HG03457 (cell line): ENCODE measurements around the gene MDM2.

Experiments used
- ATAC-seq: cut with Tn5 transposase; IDR thresholded peaks from one replicate; pipeline ENCODE4 v1.9.1; 2021; ENCODE audit warnings: moderate number of reproducible peaks; ENCODE audit not compliant: unreplicated experiment

The MDM2 gene

GRCh38 chr12:68871396-68871795 is 63.4 kb downstream of the MDM2 start:
- no peak for ATAC-seq

- ATAC-seq = no peak
Measured at GRCh38 chr12:68871921-68872320, 63.9 kb downstream of the MDM2 start.

- no peak for ATAC-seq
Measured at GRCh38 chr12:68873316-68873715, 65.3 kb downstream of the MDM2 start.

DNA sequence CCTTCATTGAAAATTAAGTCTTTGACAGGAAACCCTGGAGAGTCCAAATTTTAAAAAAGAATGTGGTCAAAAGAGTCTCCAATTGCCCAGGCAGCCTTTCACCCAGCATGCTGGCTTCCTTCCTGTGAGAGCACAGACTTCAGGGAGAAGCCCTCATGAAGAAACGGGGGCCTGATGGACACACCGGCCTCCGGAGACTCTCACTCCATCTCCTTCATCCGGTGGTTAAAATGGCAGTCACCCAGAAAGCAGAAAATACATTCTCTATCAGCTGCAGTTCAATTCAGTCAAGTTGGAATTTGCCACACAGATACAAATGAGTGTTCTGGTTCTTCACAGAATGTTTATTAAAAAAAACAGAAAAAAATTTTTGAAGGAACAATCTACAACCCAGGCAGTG is 68.5 kb downstream of the MDM2 start:
- ATAC-seq = no peak

DNA sequence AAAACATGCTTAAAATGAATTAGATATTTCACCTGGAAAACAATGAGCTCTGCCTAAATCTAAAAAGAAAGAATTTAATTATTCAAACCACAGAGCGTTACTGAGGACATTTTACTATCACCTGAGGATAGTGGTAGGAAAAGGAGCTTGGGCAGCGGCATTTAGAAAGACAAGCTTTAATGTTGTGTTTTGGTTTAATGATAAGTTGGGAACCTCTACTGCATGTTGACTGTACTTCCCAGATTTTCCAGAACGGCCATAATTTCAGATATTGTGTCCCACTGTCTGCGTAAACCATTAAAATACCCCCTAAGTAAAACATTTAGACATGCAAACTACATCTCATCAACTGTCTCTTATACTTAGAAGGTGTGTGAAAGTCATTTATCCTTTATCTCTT is 69.6 kb downstream of the MDM2 start:
- no peak for ATAC-seq

GRCh38 chr12:68878283-68878682 is 70.3 kb downstream of the MDM2 start:
- ATAC-seq = no peak

GRCh38 chr12:68878846-68879245 is 70.9 kb downstream of the MDM2 start:
- ATAC-seq = no peak

DNA sequence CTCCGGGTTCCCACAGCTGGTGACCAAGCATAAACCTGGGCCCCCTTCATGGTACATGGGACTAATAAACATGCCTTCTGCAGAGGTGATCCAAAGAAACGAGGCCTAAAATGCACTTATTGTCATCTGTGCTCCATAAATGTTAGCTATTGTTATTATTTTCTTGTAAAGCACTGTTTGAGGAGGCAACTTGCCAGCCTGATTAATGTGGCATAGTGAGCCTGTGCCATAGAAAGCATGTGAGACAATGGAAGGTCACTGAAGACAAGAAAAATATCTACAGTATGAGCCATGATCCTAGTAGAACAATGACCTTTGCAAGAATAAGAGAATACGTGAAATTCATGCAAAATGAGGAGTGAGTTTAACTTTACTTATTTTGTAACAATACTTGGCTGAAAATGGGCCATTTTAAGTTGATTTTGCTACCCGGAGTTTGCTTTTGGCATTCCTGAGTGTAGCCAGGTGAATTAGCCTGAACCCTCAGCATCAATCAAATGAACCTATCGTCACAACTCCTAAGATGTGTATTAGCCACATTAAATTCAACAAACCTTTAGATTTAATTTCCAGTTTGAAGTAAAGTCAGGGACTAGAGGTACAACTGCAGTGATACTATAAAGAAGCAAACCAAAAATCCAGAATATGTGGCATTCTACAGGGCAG is 72.8 kb downstream of the MDM2 start:
- no peak for ATAC-seq

DNA sequence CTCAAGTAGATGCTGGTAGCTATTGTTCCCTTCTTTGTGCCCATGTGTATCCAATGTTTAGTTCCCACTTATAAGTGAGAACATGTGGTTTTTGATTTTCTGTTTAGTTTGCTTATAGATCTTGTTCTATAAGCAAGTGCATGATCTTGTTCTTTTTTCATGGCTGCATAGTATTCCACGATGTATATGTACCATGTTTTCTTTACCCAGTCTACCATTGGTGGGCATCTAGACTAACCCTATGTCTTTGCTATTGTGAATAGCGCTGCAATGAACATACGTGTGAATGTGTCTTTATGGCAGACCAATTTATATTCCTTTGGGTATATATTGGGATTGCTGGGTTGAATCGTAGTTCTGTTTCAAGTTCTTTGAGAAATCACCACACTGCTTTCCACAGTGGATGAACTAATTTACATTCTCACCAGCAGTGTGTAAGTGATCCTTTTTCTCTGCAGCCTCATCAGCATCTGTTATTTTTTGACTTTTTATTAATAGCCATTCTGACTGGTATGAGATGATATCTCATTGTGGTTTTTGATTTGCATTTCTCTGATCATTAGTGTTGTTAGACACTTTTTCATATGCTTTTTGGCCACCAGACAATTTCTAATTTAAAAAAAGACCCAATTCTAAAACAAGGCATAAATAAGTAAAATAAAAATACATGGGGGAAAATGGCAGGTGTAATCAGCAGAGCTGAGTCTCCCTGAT is 74.4 kb downstream of the MDM2 start:
- no peak for ATAC-seq

DNA sequence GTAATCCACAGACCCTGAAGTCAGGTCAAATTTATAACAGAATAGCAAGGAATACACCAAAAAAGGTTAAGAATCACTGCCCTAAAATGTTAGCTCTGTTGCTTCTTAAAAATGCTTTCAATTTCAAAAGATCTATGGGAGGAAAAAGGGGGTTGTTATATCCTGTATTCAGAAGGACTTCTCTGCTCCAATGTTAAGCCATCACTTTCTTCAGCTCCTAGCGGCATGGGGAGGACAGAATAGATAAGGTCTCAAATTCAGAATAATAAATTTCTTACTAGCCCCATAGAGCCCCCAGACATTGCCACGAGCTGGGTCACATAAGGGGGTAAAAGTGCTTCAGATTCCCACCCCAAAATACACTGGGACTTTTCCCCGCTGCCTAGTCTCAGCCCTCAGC is 75.2 kb downstream of the MDM2 start:
- no peak for ATAC-seq

DNA sequence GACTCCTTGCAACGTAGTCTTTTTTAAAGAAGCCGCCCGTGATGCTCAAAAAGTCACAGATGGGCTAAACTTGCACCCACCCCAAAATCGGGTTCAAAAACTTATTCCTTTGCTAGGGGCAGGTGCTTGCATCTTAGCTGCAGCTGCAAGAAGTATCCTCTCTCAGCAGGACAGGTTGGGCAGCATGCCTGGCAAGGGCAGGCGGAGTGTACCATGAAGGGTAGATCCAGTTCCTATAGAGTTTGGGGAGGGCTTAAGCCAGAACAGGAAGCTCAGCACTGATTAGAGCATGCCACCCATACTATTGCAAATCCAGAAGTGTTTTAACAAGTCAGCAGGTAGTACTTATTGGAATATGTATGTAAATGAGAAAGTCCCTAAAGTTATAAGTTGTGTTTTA is 76.3 kb downstream of the MDM2 start:
- no peak for ATAC-seq

DNA sequence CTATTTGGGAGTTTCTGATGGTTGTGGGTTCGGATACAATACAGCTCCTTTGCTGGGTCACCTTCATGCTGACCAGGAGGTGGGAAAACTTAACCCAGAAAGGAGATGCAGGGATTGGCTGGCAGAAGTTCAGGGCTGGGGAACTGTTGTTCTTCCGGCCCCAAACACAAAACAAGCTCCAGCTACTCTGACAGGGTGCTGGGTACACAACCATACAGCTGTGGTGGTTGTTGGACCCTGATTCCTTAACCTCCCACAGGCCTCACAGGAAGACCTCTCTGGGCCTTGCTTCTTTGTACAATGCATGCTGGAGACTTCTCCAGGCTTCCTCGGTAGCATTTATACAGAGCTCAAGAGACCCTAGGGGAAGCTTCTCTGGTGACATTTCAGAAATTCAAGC is 77.4 kb downstream of the MDM2 start:
- no peak for ATAC-seq

GRCh38 chr12:68886636-68887572 is 78.9 kb downstream of the MDM2 start:
- no peak for ATAC-seq

DNA sequence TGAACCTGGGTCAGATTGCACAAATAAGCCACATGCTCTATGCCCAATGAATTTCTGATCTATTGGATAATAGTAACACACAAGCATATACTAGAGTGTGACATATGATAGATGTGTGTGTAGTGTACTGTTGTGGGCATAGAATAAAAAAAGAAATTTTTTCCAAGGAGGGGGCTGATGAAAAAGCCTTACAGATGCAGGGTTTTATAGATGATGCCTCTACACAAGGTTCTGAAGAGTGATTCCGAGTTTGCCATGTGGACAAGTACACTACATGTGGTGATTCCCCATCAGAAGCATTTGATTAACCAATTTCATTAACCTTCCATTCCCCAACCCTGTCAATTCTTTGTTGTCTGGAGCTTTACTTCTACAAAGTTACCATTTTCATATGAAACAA is 79.7 kb downstream of the MDM2 start:
- ATAC-seq = no peak

DNA sequence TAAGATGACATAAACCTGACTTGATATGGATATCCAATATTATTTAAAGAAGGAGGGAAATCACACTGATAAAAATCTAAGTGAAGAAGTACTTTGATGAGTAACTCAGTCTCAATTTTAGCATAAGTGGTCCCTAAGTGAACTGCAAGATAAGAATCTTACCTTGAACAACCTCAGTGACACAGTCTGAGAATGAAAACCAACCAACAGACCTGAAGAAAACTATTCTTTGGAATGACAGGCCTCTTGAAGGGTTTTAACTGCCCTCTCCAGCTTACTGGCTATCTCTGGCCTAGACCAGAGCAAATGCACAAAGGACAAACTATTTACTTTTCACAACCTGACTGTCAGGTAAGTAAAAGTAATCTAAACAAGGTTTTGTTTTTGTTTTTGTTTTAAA is 80.3 kb downstream of the MDM2 start:
- ATAC-seq = no peak

DNA sequence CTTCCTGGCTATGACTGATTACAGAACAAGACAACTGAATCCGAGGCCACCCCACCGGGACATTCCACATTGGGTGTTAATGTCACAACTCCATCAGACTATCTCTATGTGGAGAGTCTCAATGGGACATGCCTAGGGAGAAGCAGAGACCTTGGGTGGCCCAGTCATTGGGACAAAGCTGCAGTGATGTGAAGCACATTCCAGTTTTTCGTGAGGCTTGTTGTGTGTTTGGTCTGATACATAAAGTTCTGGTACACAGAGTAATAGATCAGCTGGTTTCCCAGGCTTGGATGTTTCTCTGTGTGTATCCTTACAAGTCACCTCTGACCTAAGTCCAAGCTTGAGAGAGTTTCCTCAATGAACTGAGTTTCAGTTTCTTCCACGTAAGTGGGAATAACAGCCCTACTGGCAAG is 82.7 kb downstream of the MDM2 start:
- ATAC-seq = no peak

DNA sequence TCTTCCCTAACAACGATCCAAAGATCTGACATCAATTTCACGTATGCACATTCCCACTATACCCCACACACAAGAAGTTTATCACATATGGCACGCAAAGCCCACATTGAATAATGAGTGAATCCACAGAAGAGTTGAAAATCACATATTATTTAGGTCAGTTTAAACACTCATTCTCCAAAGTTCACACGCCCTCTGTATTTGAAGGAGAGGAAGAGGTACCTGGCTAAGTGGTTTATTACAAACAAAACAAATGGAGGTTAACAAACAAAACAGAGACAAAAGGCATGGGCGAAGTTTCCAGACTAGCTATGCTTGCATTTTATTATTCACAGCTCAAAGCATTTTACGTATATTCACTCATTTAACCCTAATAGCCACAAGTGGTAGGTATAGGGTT is 83.2 kb downstream of the MDM2 start:
- ATAC-seq = no peak

DNA sequence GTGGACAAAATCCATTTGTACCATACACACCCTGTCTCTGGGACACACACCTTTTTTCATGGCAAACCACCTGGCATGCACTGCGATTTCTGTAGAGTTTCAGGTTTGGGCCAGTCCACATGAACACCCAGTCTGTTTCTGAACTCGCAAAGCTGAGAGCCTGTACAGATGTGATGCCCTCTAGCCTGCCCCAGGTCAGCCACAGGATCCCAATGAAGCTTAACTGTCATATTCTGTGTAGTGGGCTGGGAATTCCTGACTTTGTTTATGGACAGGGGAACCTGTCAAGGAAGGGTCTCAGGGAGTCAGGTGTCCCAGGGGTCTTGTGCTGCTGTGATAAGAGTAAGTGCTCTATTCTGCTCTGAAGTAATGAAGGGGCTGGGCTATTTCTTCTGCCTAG is 85.2 kb downstream of the MDM2 start:
- ATAC-seq = no peak

DNA sequence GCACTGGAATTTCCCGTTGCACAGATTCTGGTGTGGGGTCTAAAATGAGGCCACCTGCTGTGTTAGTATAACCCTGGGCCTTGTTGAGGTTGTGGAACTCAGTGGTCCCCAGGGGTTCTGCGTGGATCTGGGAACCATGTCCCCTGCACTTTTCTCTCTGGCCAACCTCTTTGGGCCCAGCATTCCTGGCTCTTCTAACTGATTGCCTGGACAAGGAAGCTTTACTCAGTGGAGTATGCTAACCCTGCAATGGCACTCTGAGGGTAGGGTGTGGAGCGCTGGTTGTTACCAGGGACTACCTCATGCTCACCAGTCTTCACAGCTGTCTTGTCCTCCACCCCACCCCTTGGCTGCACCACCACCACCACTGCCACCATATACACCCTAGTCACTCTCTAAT is 85.8 kb downstream of the MDM2 start:
- no peak for ATAC-seq

- ATAC-seq = no peak
Measured at GRCh38 chr12:68894276-68894855, 86.4 kb downstream of the MDM2 start.

DNA sequence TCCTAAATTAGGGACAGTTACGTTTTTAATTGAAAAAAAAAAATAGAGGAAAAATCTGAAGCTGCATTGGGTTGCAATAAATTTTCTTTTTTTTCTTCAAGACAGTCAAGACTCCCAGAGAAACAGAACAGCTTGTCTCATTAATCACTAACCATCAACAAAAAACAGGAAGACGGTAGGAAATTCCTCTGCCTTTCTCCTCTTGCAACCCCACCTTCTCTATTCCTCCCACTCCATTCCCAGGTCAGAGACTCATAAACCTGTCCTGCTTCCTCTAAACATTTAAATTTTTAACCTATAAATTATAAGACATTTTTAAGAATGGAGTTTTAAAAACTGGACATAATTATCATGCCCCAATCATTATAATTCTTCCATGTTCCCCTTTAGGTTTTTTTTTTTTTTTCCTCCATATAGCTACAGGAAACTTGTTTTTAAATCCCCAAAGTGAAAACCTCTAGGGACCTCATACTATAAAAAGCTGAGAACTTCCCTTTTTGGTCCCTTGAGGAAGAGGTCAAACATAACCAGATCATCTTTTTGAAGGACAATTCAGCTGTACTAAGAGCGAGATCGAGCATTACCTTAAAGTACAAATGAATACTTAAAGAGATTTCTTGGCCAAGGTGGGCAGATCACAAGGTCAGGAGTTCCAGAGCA is 89.0 kb downstream of the MDM2 start:
- ATAC-seq = no peak
